Neuron (in vitro differentiated cells): Measurements from ENCODE around the gene GPC5.

Experiments
- H2AFZ ChIP-seq: one replicate; pipeline ENCODE4 v1.6.1; 2013; ENCODE audit warnings: low read depth, mild to moderate bottlenecking, inconsistent platforms, low read length, moderate library complexity
- H3K27me3 ChIP-seq: one replicate; pipeline ENCODE4 v1.6.1; 2013; ENCODE audit warnings: low read length; ENCODE audit not compliant: insufficient read depth
- H3K36me3 ChIP-seq: one replicate; pipeline ENCODE4 v1.6.1; 2013; ENCODE audit warnings: low read length; ENCODE audit not compliant: insufficient read depth
- H3K4me1 ChIP-seq: one replicate; pipeline ENCODE4 v1.6.1; 2013; ENCODE audit warnings: low read length; ENCODE audit not compliant: insufficient read depth
- H3K4me3 ChIP-seq: 2 replicates; pipeline ENCODE4 v1.5.1; 2013; ENCODE audit warnings: mild to moderate bottlenecking, low read length, moderate library complexity
- H3K9me3 ChIP-seq: one replicate; pipeline ENCODE4 v1.6.1; 2013; ENCODE audit warnings: low read length

Gene GPC5

DNA sequence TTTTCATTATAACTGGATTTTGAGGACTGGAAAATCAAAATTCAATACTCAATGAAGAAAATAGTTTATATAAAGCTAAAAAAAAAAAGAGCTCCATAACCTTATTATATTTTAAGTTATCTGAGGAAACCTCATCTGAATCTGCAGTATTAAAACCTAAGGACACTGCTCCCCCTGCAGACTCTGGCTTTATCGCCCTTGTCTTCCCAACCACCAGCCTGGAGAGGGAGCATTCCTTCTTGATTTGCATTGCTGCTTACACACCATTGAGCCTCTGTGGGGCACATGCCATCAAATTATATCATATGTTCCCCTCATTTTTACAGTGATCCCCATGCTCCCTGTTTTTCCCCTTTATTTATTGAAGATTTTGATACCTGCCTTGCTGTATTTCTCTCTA, 956.8 kb downstream of the GPC5 start:
- Histone ChIP-seq H3K27me3 (no peaks in the 10 kb centered on the region), H3K4me1 (no peaks in the 10 kb centered on the region), H3K4me3 (no peak overlapping the region), H3K9me3 (peaks cover 10% of the 10 kb centered on the region), H2AFZ (no peak overlapping the region), H3K36me3 (no peaks in the 10 kb centered on the region)

DNA sequence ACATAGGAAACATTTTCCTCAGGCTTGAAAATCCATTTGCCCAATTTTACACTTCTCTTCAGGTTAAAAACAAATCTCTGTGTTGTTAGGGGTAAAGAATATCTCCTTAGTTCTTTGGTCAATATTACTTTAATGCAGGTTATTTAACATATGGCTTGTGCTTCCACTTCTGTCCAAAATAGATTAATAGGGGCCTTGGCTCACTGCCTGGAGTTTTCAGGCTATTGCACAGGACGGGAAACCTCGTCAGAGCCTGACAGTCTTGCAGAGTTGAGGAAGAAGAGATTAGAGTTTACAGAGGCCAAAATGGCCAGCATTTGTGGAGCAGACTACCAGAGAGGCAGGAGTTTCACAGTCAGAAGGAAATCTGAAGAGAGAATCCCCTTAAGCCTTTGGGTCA, 964.3 kb downstream of the GPC5 start:
- H2AFZ ChIP-seq = no peak overlapping the region
- H3K4me1 ChIP-seq = no peaks in the 10 kb centered on the region
- no peaks in the 10 kb centered on the region for H3K36me3 ChIP-seq
- H3K27me3 ChIP-seq = no peaks in the 10 kb centered on the region
- no peak overlapping the region for H3K4me3 ChIP-seq
- H3K9me3 ChIP-seq = peaks cover 10% of the 10 kb centered on the region

- H2AFZ ChIP-seq = no peak overlapping the region
- H3K9me3 ChIP-seq = no peaks in the 10 kb centered on the region
- no peaks in the 10 kb centered on the region for H3K4me1 ChIP-seq
- no peak overlapping the region for H3K4me3 ChIP-seq
- no peaks in the 10 kb centered on the region for H3K27me3 ChIP-seq
- H3K36me3 ChIP-seq = no peaks in the 10 kb centered on the region
Observed at GRCh38 chr13:92365904-92366303, 967.5 kb downstream of the GPC5 start.

DNA sequence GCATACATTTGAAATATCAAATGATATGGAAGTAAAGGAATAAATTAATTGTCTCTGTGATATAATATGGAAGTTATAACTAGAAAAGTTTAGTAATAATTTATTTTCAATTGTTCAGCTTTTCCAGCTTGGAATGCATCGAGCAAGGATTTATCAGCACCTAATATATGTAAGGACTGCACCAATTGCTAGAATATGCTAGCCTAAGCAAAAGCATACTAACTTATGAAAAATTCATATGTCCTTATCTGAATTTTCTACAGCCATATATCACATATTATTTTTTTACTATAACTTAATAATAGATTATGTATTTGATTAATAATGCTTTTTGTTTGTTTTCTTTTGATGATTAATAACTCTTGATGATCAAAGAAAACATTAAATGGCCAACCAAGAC, 979.0 kb downstream of the GPC5 start:
- H3K36me3 ChIP-seq = no peaks in the 10 kb centered on the region
- H2AFZ ChIP-seq = no peak overlapping the region
- no peaks in the 10 kb centered on the region for H3K27me3 ChIP-seq
- H3K4me1 ChIP-seq = no peaks in the 10 kb centered on the region
- no peak overlapping the region for H3K4me3 ChIP-seq
- H3K9me3 ChIP-seq = no peaks in the 10 kb centered on the region

- no peaks in the 10 kb centered on the region for H3K36me3 ChIP-seq
- H3K9me3 ChIP-seq = no peaks in the 10 kb centered on the region
- no peaks in the 10 kb centered on the region for H3K4me1 ChIP-seq
- peak overlapping the region; percentile 23 for H2AFZ ChIP-seq
- H3K4me3 ChIP-seq = peak overlapping the region; percentile 26
- no peaks in the 10 kb centered on the region for H3K27me3 ChIP-seq
Observed at GRCh38 chr13:92379371-92379770, 981.0 kb downstream of the GPC5 start.

DNA sequence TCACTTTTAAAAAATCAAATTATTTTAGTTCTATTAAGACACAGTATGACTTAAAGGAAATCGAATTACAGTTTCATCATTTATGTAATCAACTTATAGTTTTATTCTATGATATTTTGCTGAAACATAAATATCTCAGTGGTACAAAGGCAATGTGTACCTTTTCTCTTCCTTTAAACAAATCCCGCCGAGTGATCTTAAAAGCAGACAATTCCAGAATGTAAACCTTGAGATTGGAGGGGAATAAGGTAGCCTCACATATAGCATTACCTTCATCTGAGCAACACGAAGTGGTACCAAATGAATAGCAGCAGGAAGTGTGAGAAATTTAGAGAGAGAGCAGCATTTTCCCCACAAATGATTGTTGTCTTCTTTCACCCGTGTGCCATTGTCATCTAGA, 986.0 kb downstream of the GPC5 start:
- Histone ChIP-seq H3K36me3 (no peaks in the 10 kb centered on the region), H2AFZ (no peak overlapping the region), H3K9me3 (no peaks in the 10 kb centered on the region), H3K4me3 (no peak overlapping the region), H3K27me3 (no peaks in the 10 kb centered on the region), H3K4me1 (no peaks in the 10 kb centered on the region)

DNA sequence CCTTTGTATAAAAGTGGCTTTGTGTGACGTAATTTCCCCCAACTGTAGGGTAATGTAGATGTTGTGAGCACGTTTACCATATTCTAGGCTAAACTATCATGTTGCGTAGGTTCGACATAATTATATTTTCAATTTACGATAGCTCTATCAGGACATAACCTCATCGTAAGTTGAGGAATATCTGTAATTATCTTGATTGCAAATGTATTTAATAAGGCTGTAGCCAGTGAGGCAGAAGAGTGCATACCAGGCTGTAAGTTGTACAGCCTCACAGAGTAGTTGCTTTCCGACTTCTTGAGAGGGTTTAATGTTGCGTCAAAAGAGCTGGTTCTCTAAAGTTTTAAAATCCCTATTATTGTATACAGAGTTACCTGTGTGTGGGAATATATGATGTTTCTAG, 988.8 kb downstream of the GPC5 start:
- Histone ChIP-seq H3K27me3 (no peaks in the 10 kb centered on the region), H3K36me3 (no peaks in the 10 kb centered on the region), H3K4me3 (no peak overlapping the region), H2AFZ (no peak overlapping the region), H3K4me1 (no peaks in the 10 kb centered on the region), H3K9me3 (no peaks in the 10 kb centered on the region)

GRCh38 chr13:92390217-92390616, 991.8 kb downstream of the GPC5 start:
- H3K4me3 ChIP-seq = no peak overlapping the region
- no peaks in the 10 kb centered on the region for H3K9me3 ChIP-seq
- H3K4me1 ChIP-seq = no peaks in the 10 kb centered on the region
- H3K36me3 ChIP-seq = no peaks in the 10 kb centered on the region
- H3K27me3 ChIP-seq = no peaks in the 10 kb centered on the region
- H2AFZ ChIP-seq = no peak overlapping the region

GRCh38 chr13:92403606-92404005, 1005.2 kb downstream of the GPC5 start:
- H3K4me3 ChIP-seq = no peak overlapping the region
- H3K27me3 ChIP-seq = no peaks in the 10 kb centered on the region
- no peaks in the 10 kb centered on the region for H3K4me1 ChIP-seq
- H3K36me3 ChIP-seq = no peaks in the 10 kb centered on the region
- no peaks in the 10 kb centered on the region for H3K9me3 ChIP-seq
- H2AFZ ChIP-seq = no peak overlapping the region

DNA sequence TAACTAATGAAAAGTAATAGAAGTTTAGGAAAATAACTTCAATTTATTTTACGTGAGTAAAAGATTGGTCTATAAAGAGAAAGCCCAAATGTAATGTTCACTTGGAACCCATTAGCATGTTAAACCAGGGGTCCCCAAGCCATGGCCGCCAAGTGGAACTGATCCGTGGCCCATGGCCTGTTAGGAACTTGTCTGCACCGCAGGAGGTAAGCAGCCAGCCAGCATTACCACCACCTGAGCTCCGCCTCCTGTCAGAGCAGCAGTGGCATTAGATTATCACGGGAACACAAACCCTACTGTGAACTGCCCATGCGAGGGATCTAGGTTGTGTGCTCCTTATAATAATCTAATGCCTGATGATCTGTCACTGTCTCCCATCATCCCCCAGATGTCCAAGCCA, 1009.4 kb downstream of the GPC5 start:
- Histone ChIP-seq H3K9me3 (no peaks in the 10 kb centered on the region), H3K4me3 (no peak overlapping the region), H3K4me1 (no peaks in the 10 kb centered on the region), H3K36me3 (no peaks in the 10 kb centered on the region), H3K27me3 (no peaks in the 10 kb centered on the region), H2AFZ (no peak overlapping the region)

DNA sequence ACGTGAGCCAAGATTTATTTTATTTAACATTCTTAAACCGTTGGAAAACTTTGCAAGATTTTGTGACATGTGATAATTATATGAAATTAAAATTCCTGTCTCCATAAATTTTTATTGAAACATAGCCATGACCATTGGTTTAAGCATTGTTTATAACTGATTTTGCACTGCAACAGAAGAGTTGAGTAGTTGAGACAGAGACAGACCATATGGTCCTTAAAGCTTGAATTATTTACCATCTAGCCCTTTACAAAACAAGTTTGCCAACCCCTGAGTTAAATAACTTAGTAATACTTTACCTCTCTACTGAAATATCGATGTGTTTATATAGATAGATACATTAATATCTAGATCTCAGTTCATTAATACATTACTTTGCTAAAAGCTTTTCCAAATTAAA, 1014.1 kb downstream of the GPC5 start:
- Histone ChIP-seq H3K9me3 (no peaks in the 10 kb centered on the region), H3K27me3 (no peaks in the 10 kb centered on the region), H3K4me1 (no peaks in the 10 kb centered on the region), H3K36me3 (no peaks in the 10 kb centered on the region), H3K4me3 (no peak overlapping the region), H2AFZ (no peak overlapping the region)

DNA sequence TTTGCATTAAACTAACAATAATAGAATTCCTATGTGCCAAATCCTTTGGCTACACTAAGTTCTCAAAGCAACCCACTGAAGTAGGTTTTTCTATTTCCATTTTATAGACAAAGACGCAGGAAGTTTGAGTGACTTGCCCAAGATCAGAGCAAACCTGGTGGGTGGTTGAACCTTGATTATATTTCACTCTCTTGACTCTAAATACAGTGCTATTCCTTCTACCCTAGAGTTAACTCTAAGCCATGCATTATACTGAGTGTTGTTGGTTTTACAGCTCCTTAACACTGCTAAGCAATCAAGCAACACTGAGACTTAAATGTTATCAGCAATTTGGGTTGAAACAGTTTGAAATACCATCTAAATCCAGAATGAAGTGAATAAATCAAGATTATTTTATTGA, 1014.6 kb downstream of the GPC5 start:
- Histone ChIP-seq H3K36me3 (no peaks in the 10 kb centered on the region), H3K4me3 (no peak overlapping the region), H3K4me1 (no peaks in the 10 kb centered on the region), H3K27me3 (no peaks in the 10 kb centered on the region), H2AFZ (no peak overlapping the region), H3K9me3 (no peaks in the 10 kb centered on the region)

DNA sequence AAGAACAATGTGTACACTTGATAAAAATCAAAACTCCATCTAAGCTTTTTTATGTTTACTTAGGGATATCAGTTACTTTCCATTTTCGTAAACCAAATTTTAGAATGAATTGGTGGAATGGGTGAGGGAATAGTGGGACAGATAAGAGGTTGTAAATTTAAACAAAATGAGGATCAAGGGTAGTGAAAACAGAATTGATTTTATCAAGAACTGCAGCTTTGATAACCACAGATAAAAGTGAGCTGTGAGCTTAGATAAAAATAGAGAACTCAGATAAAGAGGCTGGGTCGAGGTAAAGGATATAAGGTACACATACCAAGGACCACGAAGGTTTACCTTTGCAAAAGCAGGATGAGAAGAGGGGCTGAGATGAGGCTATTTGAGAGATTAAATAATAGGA, 1015.0 kb downstream of the GPC5 start:
- no peak overlapping the region for H3K4me3 ChIP-seq
- no peaks in the 10 kb centered on the region for H3K27me3 ChIP-seq

DNA sequence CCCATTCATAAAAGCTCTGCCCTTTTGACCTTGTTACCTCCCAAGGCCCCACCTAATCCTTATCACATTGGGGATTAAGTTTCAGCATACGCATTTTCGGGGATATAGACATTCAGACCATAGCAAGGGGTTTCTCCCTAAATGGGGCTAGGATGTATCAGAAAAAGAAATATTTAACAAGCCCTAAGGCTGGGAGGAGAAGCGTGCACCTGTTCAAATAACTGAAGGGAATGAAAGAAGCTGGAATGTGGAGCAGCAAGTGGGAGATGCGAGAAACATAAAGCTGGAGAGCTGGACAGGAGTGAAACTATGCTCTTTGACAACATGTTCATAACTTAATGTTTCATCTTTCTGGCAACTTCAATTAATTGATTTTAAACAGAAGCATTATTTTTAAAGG, 1016.4 kb downstream of the GPC5 start:
- no peak overlapping the region for H2AFZ ChIP-seq
- H3K36me3 ChIP-seq = no peaks in the 10 kb centered on the region
- no peaks in the 10 kb centered on the region for H3K27me3 ChIP-seq

More for the DNA sequence above, 1015.0 kb downstream of the GPC5 start:
- Histone ChIP-seq H3K36me3 (no peaks in the 10 kb centered on the region), H3K4me1 (no peaks in the 10 kb centered on the region), H3K9me3 (no peaks in the 10 kb centered on the region), H2AFZ (no peak overlapping the region)

More for the DNA sequence above, 1016.4 kb downstream of the GPC5 start:
- H3K4me1 ChIP-seq = peaks cover 12% of the 10 kb centered on the region
- H3K4me3 ChIP-seq = no peak overlapping the region
- no peaks in the 10 kb centered on the region for H3K9me3 ChIP-seq
